ENCODE data around the gene GYS1.
"Not testable (repeated sequence)": the region's sequence is repeated elsewhere in the genome, so short reads cannot be mapped to it uniquely, and the experiment has no call there.

The GYS1 gene

GRCh38 chr19:49036815-49037214 lies 43.7 kb upstream of the GYS1 start, which contains the start of gene CGB1:
CGB1 (minus strand) TSS chr19:49036895; CDS start chr19:49036711, 184 bp downstream.
- not testable (repeated sequence) for H3K9ac ChIP-seq (ENCODE audit: low read length); H4K20me1 ChIP-seq (ENCODE audit: insufficient read depth, low read length); H3K36me3 ChIP-seq (replicated peaks; ENCODE audit: low read depth, low read length); H3K4me2 ChIP-seq (ENCODE audit: low read length); H3K9me3 ChIP-seq (ENCODE audit: insufficient read depth, low read length); H2AFZ ChIP-seq (ENCODE audit: low read depth, low read length); H3K79me2 ChIP-seq (ENCODE audit: low read length); H3K4me1 ChIP-seq (ENCODE audit: low read length); H3K27me3 ChIP-seq (ENCODE audit: low read depth, low read length); H3K4me3 ChIP-seq (ENCODE audit: low read length); H3K27ac ChIP-seq (ENCODE audit: low read length)
- TF ChIP-seq CTCF (IDR thresholded peaks at IDR 0.05; ENCODE audit: low read depth, low read length) = peak; percentile 59

- peak; percentile 32 for TF ChIP-seq CTCF (IDR thresholded peaks at IDR 0.05; ENCODE audit: low read depth, low read length)
- H4K20me1 ChIP-seq (ENCODE audit: insufficient read depth, low read length); H3K4me2 ChIP-seq (ENCODE audit: low read length); H3K9me3 ChIP-seq (ENCODE audit: insufficient read depth, low read length); H3K9ac ChIP-seq (ENCODE audit: low read length); H3K79me2 ChIP-seq (ENCODE audit: low read length); H2AFZ ChIP-seq (ENCODE audit: low read depth, low read length); H3K4me3 ChIP-seq (ENCODE audit: low read length); H3K36me3 ChIP-seq (replicated peaks; ENCODE audit: low read depth, low read length); H3K27me3 ChIP-seq (ENCODE audit: low read depth, low read length); H3K4me1 ChIP-seq (ENCODE audit: low read length); H3K27ac ChIP-seq (ENCODE audit: low read length): not testable (repeated sequence)
Observed at GRCh38 chr19:49031642-49032301, 38.7 kb upstream of the GYS1 start, which contains the start of gene CGB2. CGB2 (plus strand) TSS chr19:49031890; CDS start chr19:49032096, 206 bp downstream.

GRCh38 chr19:49030323-49030722 lies 37.2 kb upstream of the GYS1 start:
- H3K9me3 ChIP-seq (ENCODE audit: insufficient read depth, low read length); H3K9ac ChIP-seq (ENCODE audit: low read length); H3K27me3 ChIP-seq (ENCODE audit: low read depth, low read length); H3K4me1 ChIP-seq (ENCODE audit: low read length); H3K27ac ChIP-seq (ENCODE audit: low read length); H2AFZ ChIP-seq (ENCODE audit: low read depth, low read length); H3K79me2 ChIP-seq (ENCODE audit: low read length); H3K36me3 ChIP-seq (replicated peaks; ENCODE audit: low read depth, low read length); H3K4me2 ChIP-seq (ENCODE audit: low read length); H4K20me1 ChIP-seq (ENCODE audit: insufficient read depth, low read length); H3K4me3 ChIP-seq (ENCODE audit: low read length): not testable (repeated sequence)

GRCh38 chr19:49029749-49030148 lies 36.6 kb upstream of the GYS1 start:
- not testable (repeated sequence) for H4K20me1 ChIP-seq (ENCODE audit: insufficient read depth, low read length); H2AFZ ChIP-seq (ENCODE audit: low read depth, low read length); H3K4me1 ChIP-seq (ENCODE audit: low read length); H3K9ac ChIP-seq (ENCODE audit: low read length); H3K4me2 ChIP-seq (ENCODE audit: low read length); H3K79me2 ChIP-seq (ENCODE audit: low read length); H3K27me3 ChIP-seq (ENCODE audit: low read depth, low read length); H3K27ac ChIP-seq (ENCODE audit: low read length); H3K36me3 ChIP-seq (replicated peaks; ENCODE audit: low read depth, low read length); H3K9me3 ChIP-seq (ENCODE audit: insufficient read depth, low read length); H3K4me3 ChIP-seq (ENCODE audit: low read length)

- H3K79me2 ChIP-seq (ENCODE audit: low read length); H3K36me3 ChIP-seq (replicated peaks; ENCODE audit: low read depth, low read length); H3K9me3 ChIP-seq (ENCODE audit: insufficient read depth, low read length); H3K27ac ChIP-seq (ENCODE audit: low read length); H3K4me3 ChIP-seq (ENCODE audit: low read length); H2AFZ ChIP-seq (ENCODE audit: low read depth, low read length); H3K4me2 ChIP-seq (ENCODE audit: low read length); H3K4me1 ChIP-seq (ENCODE audit: low read length); H3K27me3 ChIP-seq (ENCODE audit: low read depth, low read length); H4K20me1 ChIP-seq (ENCODE audit: insufficient read depth, low read length); H3K9ac ChIP-seq (ENCODE audit: low read length): not testable (repeated sequence)
Observed at GRCh38 chr19:49028686-49029085, 35.6 kb upstream of the GYS1 start.

- not testable (repeated sequence) for H3K4me1 ChIP-seq (ENCODE audit: low read length); H3K9ac ChIP-seq (ENCODE audit: low read length); H3K27ac ChIP-seq (ENCODE audit: low read length); H4K20me1 ChIP-seq (ENCODE audit: insufficient read depth, low read length); H2AFZ ChIP-seq (ENCODE audit: low read depth, low read length); H3K4me3 ChIP-seq (ENCODE audit: low read length); H3K4me2 ChIP-seq (ENCODE audit: low read length); H3K79me2 ChIP-seq (ENCODE audit: low read length); H3K27me3 ChIP-seq (ENCODE audit: low read depth, low read length); H3K9me3 ChIP-seq (ENCODE audit: insufficient read depth, low read length); H3K36me3 ChIP-seq (replicated peaks; ENCODE audit: low read depth, low read length)
Observed at GRCh38 chr19:49025599-49025998, 32.5 kb upstream of the GYS1 start.

GRCh38 chr19:49025088-49025487 lies 32.0 kb upstream of the GYS1 start:
- H2AFZ ChIP-seq (ENCODE audit: low read depth, low read length); H3K9ac ChIP-seq (ENCODE audit: low read length); H3K27me3 ChIP-seq (ENCODE audit: low read depth, low read length); H3K27ac ChIP-seq (ENCODE audit: low read length); H3K36me3 ChIP-seq (replicated peaks; ENCODE audit: low read depth, low read length); H3K9me3 ChIP-seq (ENCODE audit: insufficient read depth, low read length); H3K4me2 ChIP-seq (ENCODE audit: low read length); H3K4me3 ChIP-seq (ENCODE audit: low read length); H3K79me2 ChIP-seq (ENCODE audit: low read length); H4K20me1 ChIP-seq (ENCODE audit: insufficient read depth, low read length): not testable (repeated sequence)
- peaks cover 10% of the 10 kb centered on the region for H3K4me1 ChIP-seq (ENCODE audit: low read length)

GRCh38 chr19:49024233-49024632 lies 31.1 kb upstream of the GYS1 start, which contains the start of gene CGB3:
CGB3 (minus strand) TSS chr19:49024333; CDS start chr19:49023971, 362 bp downstream.
- not testable (repeated sequence) for H4K20me1 ChIP-seq (ENCODE audit: insufficient read depth, low read length); H3K4me3 ChIP-seq (ENCODE audit: low read length); H2AFZ ChIP-seq (ENCODE audit: low read depth, low read length); H3K27ac ChIP-seq (ENCODE audit: low read length); H3K27me3 ChIP-seq (ENCODE audit: low read depth, low read length); H3K36me3 ChIP-seq (replicated peaks; ENCODE audit: low read depth, low read length); H3K9me3 ChIP-seq (ENCODE audit: insufficient read depth, low read length); H3K4me2 ChIP-seq (ENCODE audit: low read length); H3K9ac ChIP-seq (ENCODE audit: low read length); H3K79me2 ChIP-seq (ENCODE audit: low read length)
- peaks cover 10% of the 10 kb centered on the region for H3K4me1 ChIP-seq (ENCODE audit: low read length)
